ENCODE measurements around the gene SEMA5A. TPM values are rescaled to one million over a fixed set of nuclear protein-coding genes. Genes with fewer than 3 reads are reported as not detected.

SEMA5A gene
- total RNA-seq, 4 donors from 2014 or later, result 2.4 to 129 (median 10.0) TPM

DNA sequence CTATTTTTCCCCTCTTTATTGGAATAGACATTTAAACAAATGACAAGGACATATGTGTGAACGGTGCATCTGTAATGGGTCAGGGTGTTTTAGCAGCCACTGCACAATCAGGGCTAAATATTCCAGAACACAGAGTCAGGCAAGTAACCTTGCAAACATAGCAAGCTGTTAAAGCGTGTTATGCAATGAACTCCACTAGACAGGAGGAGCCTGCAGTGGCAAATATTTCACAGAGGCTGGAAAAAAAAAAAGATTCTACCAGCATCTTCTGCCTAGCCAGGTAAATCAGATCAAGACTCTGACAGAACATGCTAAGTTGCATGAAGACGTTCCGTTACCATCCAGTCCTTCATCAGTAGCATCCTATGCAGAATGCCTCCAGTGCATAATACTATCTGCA lies 171.8 kb downstream of the SEMA5A start:
- no peaks in the 10 kb centered on the region for H3K36me3 ChIP-seq
- H3K27ac ChIP-seq, result no peak overlapping the region
- DNase-seq, result no peak
- no peaks in the 10 kb centered on the region for H3K27me3 ChIP-seq
- no peak overlapping the region for H3K4me3 ChIP-seq
- intact Hi-C loops (cut with DNase I; ENCODE audit: low total_unique reads), result no loop called here
- TF ChIP-seq POLR2A (IDR thresholded peaks at IDR 0.05), result no peak
- TF ChIP-seq, protein P1, sequence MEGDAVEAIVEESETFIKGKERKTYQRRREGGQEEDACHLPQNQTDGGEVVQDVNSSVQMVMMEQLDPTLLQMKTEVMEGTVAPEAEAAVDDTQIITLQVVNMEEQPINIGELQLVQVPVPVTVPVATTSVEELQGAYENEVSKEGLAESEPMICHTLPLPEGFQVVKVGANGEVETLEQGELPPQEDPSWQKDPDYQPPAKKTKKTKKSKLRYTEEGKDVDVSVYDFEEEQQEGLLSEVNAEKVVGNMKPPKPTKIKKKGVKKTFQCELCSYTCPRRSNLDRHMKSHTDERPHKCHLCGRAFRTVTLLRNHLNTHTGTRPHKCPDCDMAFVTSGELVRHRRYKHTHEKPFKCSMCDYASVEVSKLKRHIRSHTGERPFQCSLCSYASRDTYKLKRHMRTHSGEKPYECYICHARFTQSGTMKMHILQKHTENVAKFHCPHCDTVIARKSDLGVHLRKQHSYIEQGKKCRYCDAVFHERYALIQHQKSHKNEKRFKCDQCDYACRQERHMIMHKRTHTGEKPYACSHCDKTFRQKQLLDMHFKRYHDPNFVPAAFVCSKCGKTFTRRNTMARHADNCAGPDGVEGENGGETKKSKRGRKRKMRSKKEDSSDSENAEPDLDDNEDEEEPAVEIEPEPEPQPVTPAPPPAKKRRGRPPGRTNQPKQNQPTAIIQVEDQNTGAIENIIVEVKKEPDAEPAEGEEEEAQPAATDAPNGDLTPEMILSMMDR (IDR thresholded peaks at IDR 0.05), result no peak
- no peaks in the 10 kb centered on the region for H3K9me3 ChIP-seq
- H3K4me1 ChIP-seq, result no peaks in the 10 kb centered on the region

DNA sequence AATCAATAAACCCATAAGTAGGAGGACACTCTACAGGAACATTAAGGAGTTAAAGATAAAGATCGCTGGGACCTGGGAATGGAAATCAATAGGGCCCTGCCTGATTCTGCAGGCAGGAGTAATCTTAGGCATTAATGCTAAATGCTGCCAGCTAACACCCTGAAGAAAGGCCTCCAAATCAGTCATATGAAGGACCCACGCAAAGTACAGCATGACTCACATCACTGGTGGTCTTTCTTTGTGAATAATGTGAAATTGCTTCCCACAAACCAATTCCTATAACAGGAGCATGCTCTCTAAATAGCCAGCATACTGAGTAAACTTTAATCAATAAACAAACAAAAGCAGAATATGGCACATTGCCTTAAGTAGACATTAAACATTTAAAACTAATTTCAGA lies 172.3 kb downstream of the SEMA5A start:
- Histone ChIP-seq H3K36me3 (no peaks in the 10 kb centered on the region), H3K27ac (no peak overlapping the region), H3K4me1 (no peaks in the 10 kb centered on the region), H3K4me3 (no peak overlapping the region), H3K9me3 (no peaks in the 10 kb centered on the region), H3K27me3 (no peaks in the 10 kb centered on the region)
- DNase-seq, result no peak
- no peak for TF ChIP-seq POLR2A (IDR thresholded peaks at IDR 0.05)
- TF ChIP-seq, protein P1 (IDR thresholded peaks at IDR 0.05), result no peak
- intact Hi-C loops (cut with DNase I; ENCODE audit: low total_unique reads), result no loop called here

DNA sequence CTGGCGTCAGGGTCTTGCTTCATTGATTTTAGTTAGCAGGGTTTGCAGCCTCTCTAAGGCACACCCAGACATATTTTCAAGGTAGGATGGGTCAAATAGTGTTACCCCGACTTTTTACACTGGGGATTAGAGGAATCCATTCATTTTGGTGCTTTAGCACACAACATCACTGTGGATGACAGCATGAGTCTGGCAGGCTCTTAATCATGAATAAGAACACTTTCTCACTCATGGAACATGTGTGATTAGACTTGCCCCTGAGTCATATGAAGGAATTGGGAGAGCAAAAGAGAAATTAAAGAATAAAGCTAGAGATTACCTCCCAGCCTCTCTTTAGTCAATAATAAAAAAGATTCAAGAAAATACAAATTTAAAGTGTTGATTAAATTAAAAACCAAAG lies 175.6 kb downstream of the SEMA5A start:
- Histone ChIP-seq H3K4me3 (no peak overlapping the region), H3K27me3 (no peaks in the 10 kb centered on the region), H3K27ac (no peak overlapping the region), H3K9me3 (no peaks in the 10 kb centered on the region), H3K36me3 (no peaks in the 10 kb centered on the region), H3K4me1 (no peaks in the 10 kb centered on the region)
- intact Hi-C loops (cut with DNase I; ENCODE audit: low total_unique reads), result no loop called here
- TF ChIP-seq POLR2A (IDR thresholded peaks at IDR 0.05), result no peak
- TF ChIP-seq, protein P1 (IDR thresholded peaks at IDR 0.05), result no peak
- no peak for DNase-seq

DNA sequence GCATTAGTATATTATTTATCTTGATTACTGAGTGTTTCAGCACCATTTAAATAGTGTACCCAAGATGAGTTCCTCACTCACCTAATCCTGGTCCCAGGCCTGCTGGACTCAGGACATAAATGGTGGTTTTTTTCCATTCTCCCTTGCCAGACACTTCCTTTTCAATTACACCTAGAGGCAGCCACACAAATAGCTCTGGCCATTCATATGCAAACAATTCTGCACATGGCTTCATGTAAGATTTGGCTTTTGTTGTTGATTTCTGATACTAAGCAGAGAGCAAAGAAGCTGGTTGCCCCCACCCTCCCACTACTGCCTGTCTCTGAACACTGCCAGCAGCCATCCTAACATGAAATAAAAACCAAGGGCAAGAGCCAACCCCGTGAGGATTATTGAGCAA lies 180.4 kb downstream of the SEMA5A start:
- DNase-seq, result no peak
- Histone ChIP-seq H3K4me1 (no peaks in the 10 kb centered on the region), H3K27me3 (no peaks in the 10 kb centered on the region), H3K27ac (no peak overlapping the region), H3K9me3 (no peaks in the 10 kb centered on the region), H3K36me3 (no peaks in the 10 kb centered on the region), H3K4me3 (no peak overlapping the region)
- intact Hi-C loops (cut with DNase I; ENCODE audit: low total_unique reads), result no loop called here
- TF ChIP-seq, protein P1 (IDR thresholded peaks at IDR 0.05), result no peak
- no peak for TF ChIP-seq POLR2A (IDR thresholded peaks at IDR 0.05)

DNA sequence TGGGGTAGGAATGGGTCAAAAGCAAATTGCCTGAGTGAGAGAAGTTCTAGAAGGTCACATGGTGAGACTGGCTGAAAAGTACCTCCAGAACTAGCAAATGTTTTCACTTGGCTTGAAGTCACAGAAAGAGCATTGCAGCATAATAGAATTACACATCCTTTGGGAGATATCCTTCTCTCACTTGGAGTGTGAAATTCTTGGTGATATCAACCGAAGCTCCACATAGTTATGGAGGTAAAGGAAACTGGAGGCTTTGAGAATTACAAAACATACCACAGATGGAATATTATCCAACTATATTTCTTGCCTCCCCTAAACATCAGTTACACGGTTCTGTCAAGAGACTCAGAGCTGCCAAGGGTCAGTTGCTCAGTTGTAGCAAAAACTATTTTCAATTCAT lies 182.4 kb downstream of the SEMA5A start:
- DNase-seq, result no peak
- H3K9me3 ChIP-seq, result no peaks in the 10 kb centered on the region
- H3K4me1 ChIP-seq, result no peaks in the 10 kb centered on the region
- no peaks in the 10 kb centered on the region for H3K27me3 ChIP-seq
- no peaks in the 10 kb centered on the region for H3K36me3 ChIP-seq
- H3K27ac ChIP-seq, result no peak overlapping the region
- no peak overlapping the region for H3K4me3 ChIP-seq
- intact Hi-C loops (cut with DNase I; ENCODE audit: low total_unique reads), result no loop called here
- no peak for TF ChIP-seq POLR2A (IDR thresholded peaks at IDR 0.05)
- TF ChIP-seq, protein P1 (IDR thresholded peaks at IDR 0.05), result no peak

Data from uterus (tissue), 4 donors.